KMS-11 (cell line): ENCODE results near the gene FAM25G.
"Not testable (repeated sequence)": the region's sequence is repeated elsewhere in the genome, so short reads cannot be mapped to it uniquely, and the experiment has no call there.

Source experiments
- H2AFZ ChIP-seq: fragments of 200-600 bp; sonication (generic); 2 replicates; pipeline ENCODE4 v1.6.1; 2016; ENCODE audit warnings: antibody characterized with exemption, mixed run types, low read depth
- H3K27ac ChIP-seq: fragments of 200-600 bp; sonication (generic); 2 replicates; pipeline ENCODE4 v1.6.1; 2016; ENCODE audit warnings: mild to moderate bottlenecking, mixed run types
- H3K27me3 ChIP-seq: fragments of 200-600 bp; sonication (generic); 2 replicates; pipeline ENCODE4 v1.6.1; 2017; ENCODE audit warnings: mild to moderate bottlenecking, low read depth, mixed run types, moderate library complexity; ENCODE audit not compliant: insufficient read depth
- H3K36me3 ChIP-seq: fragments of 200-600 bp; sonication (generic); 2 replicates; pipeline ENCODE4 v1.6.1; 2017; ENCODE audit warnings: mild to moderate bottlenecking, mixed run types; ENCODE audit not compliant: insufficient read depth
- H3K4me1 ChIP-seq: fragments of 200-600 bp; sonication (generic); 2 replicates; pipeline ENCODE4 v1.6.1; 2016; ENCODE audit warnings: mild to moderate bottlenecking, low read depth, mixed run types; ENCODE audit not compliant: poor library complexity, severe bottlenecking
- H3K4me2 ChIP-seq: fragments of 200-600 bp; sonication (generic); 2 replicates; pipeline ENCODE4 v1.7.0; 2016; ENCODE audit warnings: mild to moderate bottlenecking, mixed run types
- H3K4me3 ChIP-seq: fragments of 200-600 bp; sonication (generic); IDR thresholded peaks from 2 replicates; pipeline ENCODE4 v1.6.1; 2017; ENCODE audit warnings: low read depth, low read length, mixed read lengths; ENCODE audit not compliant: insufficient read depth
- H3K79me2 ChIP-seq: fragments of 200-600 bp; sonication (generic); 2 replicates; pipeline ENCODE4 v1.6.1; 2016; ENCODE audit warnings: low read depth, mixed run types; ENCODE audit not compliant: insufficient read depth
- H3K9ac ChIP-seq: fragments of 200-600 bp; sonication (generic); 2 replicates; pipeline ENCODE4 v1.6.1; 2016; ENCODE audit warnings: mild to moderate bottlenecking, mixed run types
- H4K20me1 ChIP-seq: fragments of 200-600 bp; sonication (generic); 2 replicates; pipeline ENCODE4 v1.6.1; 2016; ENCODE audit warnings: mild to moderate bottlenecking, mixed run types; ENCODE audit not compliant: insufficient read depth

The FAM25G gene

DNA sequence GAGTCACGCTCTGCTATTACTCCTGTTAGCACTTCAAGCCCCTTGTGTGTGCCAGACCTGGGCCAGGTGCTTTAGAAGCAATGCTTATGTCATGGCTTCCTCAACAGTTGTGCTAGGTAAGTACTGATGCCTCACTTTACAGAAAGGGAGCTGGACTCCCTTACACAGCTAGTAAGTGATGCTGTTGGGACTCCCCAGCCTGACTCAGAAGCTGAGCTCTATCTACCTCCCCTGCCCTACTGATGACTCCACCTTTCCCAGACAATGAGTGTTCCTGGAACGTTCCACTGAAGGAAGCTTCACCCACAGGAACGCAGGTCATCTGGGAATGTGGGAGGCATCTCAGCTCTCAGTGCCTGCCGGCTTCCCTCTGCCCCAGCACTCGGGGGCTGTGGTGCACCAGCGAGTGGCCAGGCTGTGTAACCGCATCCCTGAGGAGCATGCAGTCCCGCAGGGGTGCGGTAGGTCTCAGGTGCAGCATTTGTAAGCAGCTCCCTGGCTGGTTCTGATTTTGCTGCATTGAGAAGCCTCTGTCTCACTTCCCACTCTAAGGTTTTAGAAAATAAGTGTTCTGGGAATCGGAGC lies 10.2 kb downstream of the FAM25G start:
- not testable (repeated sequence) for H3K79me2 ChIP-seq, H3K27me3 ChIP-seq, H3K36me3 ChIP-seq, H3K4me3 ChIP-seq, H3K27ac ChIP-seq, H3K9ac ChIP-seq, H4K20me1 ChIP-seq, H3K4me2 ChIP-seq, H3K4me1 ChIP-seq, H2AFZ ChIP-seq

DNA sequence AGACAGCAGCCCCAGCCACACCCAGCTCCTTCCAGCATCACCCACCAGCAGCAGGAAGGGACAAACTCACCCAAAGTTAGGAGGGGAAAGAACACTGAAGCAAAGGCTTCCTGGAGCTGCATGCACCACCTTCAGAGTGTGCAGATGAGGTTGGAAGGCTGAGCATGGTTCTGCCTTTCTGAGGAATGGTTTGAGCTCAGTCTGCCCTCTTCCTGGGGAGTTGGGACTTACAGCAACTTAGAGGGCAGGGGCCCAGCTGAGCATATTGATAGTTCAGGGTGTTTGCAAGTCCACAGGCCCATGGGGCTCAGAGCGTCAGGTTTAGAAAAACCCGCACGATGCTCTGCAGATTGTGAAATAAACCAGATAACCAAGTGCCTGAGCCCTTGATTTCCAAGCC lies 11.4 kb downstream of the FAM25G start:
- not testable (repeated sequence) for H3K9ac ChIP-seq, H3K36me3 ChIP-seq, H2AFZ ChIP-seq, H3K4me1 ChIP-seq, H3K4me2 ChIP-seq, H3K27ac ChIP-seq, H3K27me3 ChIP-seq, H3K4me3 ChIP-seq, H4K20me1 ChIP-seq, H3K79me2 ChIP-seq

DNA sequence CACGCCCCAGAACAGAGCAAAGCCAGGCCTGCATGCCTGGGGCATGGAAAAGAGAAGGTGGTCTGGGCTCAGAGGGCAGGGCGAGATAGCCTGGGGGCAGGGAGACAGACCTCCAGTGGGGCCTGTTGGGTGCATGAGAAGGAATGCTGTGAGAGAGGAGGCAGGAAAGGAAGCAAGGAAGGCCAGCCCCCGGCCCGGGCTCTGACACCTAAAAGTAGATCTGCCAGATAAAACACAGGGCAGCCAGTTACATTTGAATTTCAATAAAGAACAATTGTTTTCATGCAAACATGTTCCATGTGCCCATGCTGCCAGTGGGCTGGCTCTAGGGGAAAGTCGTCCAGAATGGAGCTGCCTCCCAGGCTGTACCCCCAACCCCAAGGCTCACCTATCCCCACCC lies 13.4 kb downstream of the FAM25G start:
- not testable (repeated sequence) for H3K4me2 ChIP-seq, H4K20me1 ChIP-seq, H3K27me3 ChIP-seq, H3K4me3 ChIP-seq, H3K27ac ChIP-seq, H3K9ac ChIP-seq, H3K4me1 ChIP-seq, H2AFZ ChIP-seq, H3K36me3 ChIP-seq, H3K79me2 ChIP-seq

DNA sequence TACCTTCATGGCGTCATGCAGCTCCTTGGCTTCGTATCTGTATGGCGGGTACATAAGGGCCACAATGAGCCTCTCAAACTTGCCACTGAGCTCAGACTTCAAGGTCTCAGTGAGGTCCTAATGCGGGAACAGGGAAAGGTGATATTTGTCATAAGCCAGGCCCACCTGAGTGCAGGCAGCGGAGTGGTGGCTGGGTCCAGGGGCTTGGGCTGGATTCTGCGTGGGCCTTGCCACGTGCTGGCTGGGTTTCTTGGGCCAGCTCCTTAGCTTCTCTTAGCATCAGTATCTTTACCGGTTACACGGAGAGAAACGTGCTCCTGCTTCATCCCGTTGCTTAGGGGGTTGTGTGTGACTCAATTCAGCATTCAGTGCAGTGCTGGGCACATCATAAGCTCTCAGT lies 14.4 kb downstream of the FAM25G start:
- H3K36me3 ChIP-seq, H3K4me3 ChIP-seq, H3K79me2 ChIP-seq, H3K4me1 ChIP-seq, H3K9ac ChIP-seq, H3K4me2 ChIP-seq, H2AFZ ChIP-seq, H4K20me1 ChIP-seq, H3K27ac ChIP-seq, H3K27me3 ChIP-seq: not testable (repeated sequence)

DNA sequence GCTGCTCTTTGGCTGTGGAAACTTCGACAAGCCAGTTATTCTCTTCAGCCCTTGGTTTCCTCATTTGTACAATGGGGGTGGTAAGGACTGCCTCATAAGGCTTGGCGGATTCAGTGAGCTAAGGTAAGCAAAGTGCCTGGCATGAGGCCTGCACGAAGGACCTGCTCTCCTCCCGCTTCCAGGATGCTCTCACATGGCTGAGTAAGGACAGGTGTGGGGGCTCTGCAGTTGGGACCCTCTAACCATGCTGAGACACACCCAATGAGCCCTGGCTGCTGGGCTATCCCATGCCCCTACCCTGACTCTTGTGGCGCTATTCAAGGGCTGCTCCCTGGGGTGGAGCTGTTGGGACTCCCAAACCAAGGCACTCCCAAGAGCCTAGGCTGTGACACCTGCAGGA lies 16.4 kb downstream of the FAM25G start:
- not testable (repeated sequence) for H3K4me3 ChIP-seq, H3K27me3 ChIP-seq, H3K27ac ChIP-seq, H3K4me2 ChIP-seq, H3K4me1 ChIP-seq, H3K36me3 ChIP-seq, H3K9ac ChIP-seq, H4K20me1 ChIP-seq, H3K79me2 ChIP-seq, H2AFZ ChIP-seq

DNA sequence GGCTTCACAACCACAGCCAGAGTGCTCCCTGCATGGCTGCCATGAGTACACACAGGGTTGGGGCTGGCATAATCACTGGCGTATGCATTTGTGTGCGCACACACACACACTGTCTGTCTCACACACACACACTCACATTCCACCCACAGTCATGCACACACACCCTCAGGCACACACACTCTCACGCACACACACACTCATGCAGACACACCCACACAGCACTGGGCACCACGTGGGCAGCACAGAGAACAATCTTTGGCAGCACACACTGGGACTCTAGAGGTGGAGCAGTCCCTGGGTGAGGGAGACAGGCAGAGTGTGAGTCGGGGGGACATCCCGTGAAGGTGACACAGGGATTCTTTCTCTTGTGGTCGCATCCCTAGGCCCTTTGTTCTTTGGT lies 18.0 kb downstream of the FAM25G start:
- not testable (repeated sequence) for H3K36me3 ChIP-seq, H3K27ac ChIP-seq, H2AFZ ChIP-seq, H3K4me3 ChIP-seq, H3K9ac ChIP-seq, H4K20me1 ChIP-seq, H3K27me3 ChIP-seq, H3K4me1 ChIP-seq, H3K79me2 ChIP-seq, H3K4me2 ChIP-seq

DNA sequence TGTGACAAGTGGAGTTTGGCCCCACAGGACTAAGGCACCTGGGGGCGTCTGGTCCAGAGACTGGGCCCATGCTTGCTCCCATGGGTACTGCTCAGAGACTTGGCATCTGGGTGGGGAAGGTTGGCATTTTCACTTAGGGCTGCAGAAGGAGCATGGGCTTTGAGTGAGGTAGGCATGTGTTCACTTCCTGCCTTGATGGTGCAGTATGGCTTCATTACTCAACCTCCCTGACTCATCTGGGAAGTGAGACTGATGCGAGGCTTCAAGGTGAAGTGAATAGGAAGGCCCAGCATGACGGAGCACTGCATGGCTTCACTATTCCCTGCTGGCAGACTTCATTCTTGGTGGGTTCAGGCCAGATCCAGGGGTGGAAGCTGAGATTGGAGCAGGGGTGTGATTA lies 18.9 kb downstream of the FAM25G start:
- H3K36me3 ChIP-seq, H3K27ac ChIP-seq, H2AFZ ChIP-seq, H3K27me3 ChIP-seq, H3K79me2 ChIP-seq, H3K4me2 ChIP-seq, H4K20me1 ChIP-seq, H3K9ac ChIP-seq, H3K4me3 ChIP-seq, H3K4me1 ChIP-seq: not testable (repeated sequence)

DNA sequence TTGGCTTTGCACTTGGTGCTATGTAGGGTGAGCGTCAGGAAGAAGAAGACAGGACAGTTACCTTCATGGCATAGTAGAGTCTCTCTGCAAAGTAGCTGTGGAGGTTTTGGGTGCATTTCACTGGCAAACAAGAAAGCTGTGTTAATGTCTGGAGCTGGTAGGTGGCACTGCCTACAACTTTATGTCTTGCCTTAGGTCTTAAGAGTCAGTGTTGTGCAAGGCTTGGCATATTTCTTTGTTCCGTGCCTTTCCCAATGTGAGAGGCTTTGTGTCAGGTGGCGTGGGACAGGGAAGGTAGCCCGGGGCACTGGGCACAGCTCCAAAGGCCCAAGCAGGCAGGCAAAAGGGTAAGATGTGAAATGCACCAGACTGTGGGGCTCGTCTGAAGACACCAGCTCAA lies 19.4 kb downstream of the FAM25G start:
- H3K79me2 ChIP-seq, H4K20me1 ChIP-seq, H3K4me2 ChIP-seq, H3K9ac ChIP-seq, H3K4me3 ChIP-seq, H3K4me1 ChIP-seq, H3K27ac ChIP-seq, H3K27me3 ChIP-seq, H2AFZ ChIP-seq, H3K36me3 ChIP-seq: not testable (repeated sequence)

DNA sequence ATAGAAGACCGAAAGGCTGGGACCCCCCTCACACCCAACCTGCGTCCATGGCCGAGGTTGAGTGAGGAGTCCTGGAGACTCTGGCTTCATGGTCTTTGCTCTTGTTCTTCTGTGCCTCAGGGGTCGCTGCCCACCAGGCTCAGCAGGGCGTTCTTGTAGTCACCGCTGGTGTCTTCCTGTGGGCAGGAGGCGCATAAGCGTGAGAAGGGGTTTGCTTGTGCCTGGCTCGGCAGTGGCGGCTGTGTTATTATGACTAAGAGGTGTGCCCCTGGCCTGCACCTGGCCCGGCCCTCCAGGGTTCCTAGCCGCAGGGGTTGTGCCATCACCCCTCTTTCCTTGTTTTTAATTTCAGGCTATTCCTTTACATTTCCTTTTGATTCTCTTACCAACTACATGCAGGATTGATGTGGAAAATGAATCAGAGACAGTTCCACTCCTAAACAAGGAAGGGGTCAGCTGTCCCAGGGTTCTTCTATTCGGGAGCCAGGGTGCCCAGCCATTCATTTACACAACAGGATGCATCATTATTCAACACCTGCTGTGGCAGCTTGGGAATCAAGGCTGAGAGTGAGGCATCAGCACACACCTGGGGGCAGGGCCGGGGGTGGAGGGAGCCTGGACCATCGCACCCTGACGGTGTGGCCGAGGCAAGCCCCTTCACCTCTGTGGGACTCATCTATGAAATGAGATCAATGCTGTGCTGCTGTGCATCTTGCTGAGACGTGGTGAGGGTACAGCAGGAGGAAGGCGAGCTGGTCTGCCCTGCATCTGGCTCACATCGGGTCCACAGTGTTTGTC lies 22.6 kb downstream of the FAM25G start:
- H3K27ac ChIP-seq, H3K27me3 ChIP-seq, H4K20me1 ChIP-seq, H3K9ac ChIP-seq, H3K79me2 ChIP-seq, H3K4me2 ChIP-seq, H2AFZ ChIP-seq, H3K4me1 ChIP-seq, H3K36me3 ChIP-seq, H3K4me3 ChIP-seq: not testable (repeated sequence)

DNA sequence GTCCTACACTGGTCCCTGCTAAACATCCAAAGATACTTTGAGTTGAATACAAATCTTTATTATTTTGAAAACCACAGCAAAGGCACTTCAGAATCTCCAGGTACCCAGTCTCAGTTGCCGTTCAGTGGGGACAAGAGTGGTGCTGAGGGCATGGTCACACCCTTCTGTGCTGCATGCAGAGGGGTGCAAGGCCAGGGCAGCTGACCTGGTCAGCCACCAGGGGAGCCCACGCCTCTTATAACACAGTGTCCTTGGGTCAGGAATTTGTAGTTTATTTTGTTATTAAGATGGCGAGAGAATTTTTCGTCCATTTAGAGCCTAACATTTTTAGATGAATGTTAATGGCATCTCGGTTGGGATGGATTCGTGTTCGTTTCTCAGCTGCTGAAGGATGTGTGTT lies 23.5 kb downstream of the FAM25G start:
- H3K9ac ChIP-seq, H3K79me2 ChIP-seq, H2AFZ ChIP-seq, H3K27ac ChIP-seq, H3K27me3 ChIP-seq, H3K36me3 ChIP-seq, H3K4me3 ChIP-seq, H4K20me1 ChIP-seq, H3K4me1 ChIP-seq, H3K4me2 ChIP-seq: not testable (repeated sequence)
